DMS114 treated with DMSO at 0.1 percent for 48 hours (cell line): ENCODE data around the gene PLPP7.
A peak's percentile ranks its signal among the peaks of the same experiment; 100 is the strongest.
"Not testable (repeated sequence)": the region's sequence is repeated elsewhere in the genome, so short reads cannot be mapped to it uniquely, and the experiment has no call there.

Experiments
- DNase-seq: peaks from one replicate; lab custom pipeline; 2025; ENCODE audit not compliant: unreplicated experiment; lab: John Stamatoyannopoulos, UW

PLPP7 gene

DNA sequence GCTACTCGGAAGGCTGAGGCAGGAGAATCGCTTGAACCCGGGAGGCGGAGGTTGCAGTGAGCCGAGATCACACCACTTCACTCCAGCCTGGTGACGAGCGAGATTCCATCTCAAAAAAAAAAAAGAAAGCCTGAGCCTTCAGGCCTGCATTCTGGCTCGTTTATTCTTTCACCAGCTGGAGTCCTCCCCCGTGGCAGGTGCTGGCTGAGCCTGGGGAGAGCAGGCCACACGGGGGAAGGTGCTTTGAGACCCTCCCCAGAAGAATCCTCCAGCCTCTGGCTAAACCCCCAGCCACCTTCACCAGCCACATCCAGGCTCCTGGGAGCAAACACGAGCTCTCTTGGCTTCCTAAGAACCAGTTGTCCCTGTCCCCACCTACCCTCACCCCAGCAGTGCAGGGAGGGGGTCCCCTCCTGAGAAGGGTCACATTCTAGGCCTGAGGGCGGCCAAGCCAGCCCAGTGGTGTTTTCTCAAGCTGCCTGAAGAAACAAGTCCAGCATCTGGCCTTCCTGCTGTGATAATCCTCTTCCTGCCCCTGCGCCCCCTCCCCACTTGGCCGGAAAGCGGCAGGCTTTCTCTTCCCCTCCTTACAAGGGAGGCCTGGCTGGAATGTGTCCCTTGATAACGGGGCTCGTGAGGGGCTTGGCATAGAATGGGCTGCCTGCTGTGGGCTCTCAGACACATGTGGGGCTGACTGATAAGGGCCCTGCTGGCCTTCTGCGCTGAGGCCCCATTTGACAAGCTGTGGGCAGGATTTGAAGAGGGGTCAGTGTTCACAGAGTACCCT lies 41.5 kb downstream of the PLPP7 start:
- no peak for DNase-seq

DNA sequence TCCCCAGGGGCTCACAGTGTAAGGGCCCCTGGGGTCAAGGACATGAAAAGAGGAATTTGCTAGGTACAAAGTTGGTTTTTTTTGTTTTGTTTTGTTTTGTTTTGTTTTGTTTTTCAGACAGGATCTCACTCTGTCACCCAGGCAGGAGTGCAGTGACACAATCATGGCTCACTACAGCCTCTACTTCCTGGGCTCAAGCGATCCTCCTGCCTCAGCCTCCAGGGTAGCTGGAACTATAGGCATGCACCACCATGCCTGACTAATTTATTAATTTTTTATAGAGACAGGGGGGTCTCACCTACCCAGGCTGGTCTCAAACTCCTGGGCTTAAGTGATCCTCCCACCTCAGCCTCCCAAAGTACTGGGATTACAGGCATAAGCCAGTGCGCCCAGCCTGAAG lies 42.5 kb downstream of the PLPP7 start:
- not testable (repeated sequence) for DNase-seq

DNA sequence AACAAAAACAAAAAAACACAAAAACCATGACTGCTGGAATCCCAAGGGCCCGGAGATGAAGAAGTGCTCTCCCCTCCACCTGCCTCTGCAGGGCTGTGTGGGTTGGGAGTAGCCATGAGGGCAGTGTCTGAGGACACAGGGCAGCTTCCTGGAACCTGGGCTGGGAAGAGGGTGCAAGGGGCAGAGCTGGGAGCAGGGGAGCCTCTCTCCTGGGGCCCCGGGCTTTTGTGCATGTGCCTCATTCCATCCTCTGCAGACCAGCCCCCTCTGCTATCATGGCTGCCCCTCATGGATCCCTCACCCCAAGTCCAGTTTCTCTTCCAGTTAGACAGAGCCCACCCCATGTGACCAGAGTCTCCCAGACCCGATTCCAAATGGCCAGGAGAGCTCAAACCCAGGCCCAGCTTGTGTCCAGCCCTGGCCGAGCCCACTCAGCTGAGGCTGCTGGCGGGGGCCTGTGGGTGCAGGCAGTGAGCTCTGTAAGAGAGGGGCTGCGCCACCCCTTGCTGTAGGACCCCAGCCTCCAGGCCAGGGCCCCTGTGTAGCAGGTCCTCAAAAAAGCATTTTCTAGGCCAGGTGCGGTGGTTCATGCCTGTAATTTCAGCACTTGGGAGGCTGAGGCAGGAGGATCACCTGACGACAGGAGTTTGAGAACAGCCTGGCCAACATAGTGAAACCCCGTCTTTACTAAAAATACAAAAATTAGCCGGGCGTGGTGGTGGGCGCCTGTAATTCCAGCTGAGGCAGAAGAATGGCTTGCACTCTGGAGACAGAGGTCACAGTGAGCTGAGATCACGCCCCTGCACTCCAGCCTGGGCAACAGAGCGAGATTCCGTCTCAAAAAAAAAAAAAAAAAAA lies 44.5 kb downstream of the PLPP7 start:
- DNase-seq, result no peak

DNA sequence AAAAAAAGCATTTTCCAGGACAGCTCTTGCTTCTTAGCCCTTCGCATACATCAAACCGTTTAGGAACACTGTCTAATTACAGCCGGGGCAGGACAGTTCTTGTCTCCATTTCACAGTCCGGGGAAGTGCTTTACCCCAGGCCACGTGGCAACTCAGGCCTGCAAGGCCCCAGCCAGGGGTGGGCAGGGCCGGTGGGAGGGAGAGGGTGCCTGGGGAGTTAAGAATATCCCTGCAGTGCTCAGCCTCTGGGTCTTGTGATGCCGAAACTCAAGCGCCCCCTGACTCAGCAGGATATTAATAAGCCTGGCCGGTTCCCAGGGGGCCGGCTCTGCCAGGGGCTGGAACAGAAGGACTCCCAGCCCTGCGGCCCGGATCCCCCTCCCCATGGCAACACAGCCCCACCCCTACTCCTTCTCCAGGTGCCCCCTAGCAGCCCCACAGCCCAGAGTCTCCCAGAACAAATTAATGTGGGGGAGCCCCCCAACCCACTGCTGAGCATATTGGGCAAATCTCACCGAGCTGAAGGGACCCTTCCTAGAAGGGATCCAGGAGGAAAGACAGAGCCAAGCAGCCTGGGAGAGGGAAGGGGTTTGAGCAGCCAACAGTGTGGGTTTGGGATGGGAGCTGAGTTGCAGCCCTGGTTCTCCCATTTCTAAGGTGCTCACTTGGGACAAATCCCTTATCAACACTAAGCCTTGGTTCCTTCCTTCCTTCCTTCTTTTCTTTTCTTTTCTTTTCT lies 45.3 kb downstream of the PLPP7 start:
- no peak for DNase-seq

DNA sequence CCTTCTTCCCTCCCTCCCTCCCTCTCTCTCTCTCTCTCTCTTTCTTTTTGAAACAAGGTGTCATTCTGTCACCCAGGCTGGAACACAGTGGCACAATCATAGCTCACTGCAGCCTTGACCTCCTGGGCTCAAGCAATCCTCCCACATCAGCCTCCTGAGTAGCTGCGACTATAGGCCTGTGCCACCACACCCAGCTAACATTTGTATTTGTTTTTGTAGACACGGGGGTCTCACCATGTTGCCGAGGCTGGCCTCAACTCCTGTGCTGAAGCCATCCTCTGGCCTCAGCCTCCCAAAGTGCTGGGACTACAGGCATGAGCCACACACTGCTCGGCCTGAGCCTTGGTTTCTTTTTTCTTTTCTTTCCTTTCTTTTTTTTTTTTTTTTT lies 45.8 kb downstream of the PLPP7 start:
- DNase-seq, result no peak

DNA sequence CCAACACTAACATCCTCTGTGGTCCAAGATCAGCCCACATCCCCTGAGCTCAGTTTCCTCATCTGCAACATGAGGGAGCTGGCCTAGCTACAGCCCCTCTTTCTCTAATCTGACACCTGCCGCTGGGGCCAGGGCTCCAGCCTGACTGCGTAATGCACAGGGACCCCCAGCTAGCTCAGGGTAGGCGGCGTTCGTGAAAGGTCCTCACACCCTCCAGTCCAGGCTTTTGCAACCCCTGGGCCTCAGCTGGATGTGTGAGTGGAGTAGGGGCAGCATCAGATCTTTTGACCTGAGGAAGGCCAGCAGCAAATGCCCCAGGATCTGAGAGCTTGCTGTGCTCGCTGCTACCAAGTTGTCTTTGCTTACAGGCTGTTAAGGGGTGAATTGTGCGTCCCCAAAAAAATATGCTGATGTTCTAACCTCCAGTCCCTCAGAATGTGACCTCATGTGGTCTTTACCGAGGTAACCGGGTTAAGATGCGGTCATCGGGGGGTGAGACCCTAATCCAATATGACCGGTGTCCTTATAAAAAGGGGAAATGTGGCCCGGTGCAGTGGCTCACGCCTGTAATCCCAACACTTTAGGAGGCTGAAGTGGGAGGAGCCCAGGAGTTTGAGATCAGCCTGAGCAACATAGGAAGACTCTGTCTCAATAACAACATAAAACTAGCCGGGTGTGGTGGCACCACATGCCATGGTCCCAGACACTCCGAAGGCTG lies 47.8 kb downstream of the PLPP7 start:
- DNase-seq, result no peak

DNA sequence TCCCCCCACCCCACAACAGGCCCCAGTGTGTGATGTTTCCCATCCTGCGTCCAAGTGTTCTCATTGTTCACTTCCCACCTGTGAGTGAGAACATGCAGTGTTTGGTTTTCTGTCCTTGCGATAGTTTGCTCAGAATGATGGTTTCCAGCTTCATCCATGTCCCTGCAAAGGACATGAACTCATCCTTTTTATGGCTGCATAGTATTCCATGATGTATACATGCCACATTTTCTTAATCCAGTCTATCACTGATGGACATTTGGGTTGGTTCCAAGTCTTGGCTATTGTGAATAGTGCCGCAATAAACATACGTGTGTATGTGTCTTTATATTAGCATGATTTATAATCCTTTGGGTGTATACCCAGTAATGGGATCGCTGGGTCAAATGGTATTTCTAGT lies 49.7 kb downstream of the PLPP7 start:
- not testable (repeated sequence) for DNase-seq

DNA sequence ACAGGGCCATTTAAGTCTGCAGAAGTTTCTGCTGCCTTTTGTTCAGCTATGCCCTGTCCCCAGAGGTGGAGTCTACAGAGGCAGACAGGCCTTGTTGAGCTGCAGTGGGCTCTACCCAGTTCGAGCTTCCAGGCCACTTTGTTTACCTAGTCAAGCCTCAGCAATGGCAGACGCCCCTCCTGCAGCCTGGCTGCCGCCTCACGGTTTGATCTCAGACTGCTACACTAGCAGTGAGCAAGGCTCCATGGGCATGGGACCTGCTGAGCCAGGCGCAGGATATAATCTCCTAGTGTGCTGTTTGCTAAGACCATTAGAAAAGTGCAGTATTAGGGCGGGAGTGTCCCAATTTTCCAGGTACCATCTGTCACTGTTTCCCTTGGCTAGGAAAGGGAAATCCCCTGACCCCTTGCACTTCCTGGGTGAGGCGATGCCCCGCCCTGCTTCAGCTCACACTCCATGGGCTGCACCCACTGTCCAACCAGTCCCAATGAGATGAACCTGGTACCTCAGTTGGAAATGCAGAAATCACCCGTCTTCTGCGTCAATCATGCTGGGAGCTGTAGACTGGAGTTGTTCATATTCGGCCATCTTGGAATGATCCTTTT lies 55.5 kb downstream of the PLPP7 start:
- not testable (repeated sequence) for DNase-seq

DNA sequence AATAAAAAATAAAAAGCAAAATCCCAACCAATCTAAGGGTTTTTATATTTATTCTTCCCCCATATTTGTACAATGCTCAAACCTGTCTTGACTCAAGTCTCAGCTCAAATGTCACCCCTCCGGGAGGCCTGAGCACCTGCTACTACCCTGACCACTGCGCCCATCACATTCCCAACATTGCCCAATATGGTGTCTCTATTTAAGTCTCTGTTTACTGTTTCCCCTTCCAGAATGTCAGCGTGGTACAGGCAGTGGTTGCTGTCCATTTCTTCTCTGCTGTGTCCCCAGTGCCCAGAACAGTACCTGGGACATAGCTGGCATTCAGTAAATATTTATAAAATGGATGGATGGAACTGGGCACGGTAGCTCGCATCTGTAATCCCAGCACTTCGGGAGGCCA lies 57.0 kb downstream of the PLPP7 start:
- DNase-seq, result no peak

DNA sequence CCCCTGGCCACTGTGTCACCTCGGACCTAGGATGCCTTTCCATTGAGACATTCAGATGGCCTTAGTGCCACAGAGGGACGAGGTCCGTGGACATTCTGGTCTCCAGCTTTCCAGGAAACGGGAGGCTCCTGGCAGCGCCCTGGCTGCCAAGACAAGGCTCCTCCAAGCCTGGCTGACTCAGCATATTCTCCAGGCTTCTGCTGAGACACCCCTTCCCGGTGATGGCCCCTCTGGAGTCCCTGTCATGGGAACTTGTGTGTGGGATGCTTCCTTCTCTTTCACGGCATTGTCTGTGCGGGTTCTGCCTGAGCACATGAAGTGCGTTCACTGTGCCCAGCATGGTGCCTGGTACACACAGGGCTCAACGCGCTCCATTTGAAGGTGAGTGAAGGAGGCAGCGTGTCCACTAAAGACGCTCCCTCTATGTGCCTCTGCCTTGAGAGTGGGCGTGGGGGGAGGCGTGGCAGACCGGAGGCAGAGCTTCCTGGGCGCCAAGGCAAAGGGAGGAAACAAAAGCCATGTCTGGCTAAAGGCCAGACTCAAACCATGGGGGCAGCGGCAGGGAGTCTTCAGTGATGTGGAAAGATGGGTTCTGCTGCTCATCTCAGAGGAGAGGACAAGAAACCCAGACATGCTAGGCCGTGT lies 58.0 kb downstream of the PLPP7 start:
- DNase-seq, result no peak

DNA sequence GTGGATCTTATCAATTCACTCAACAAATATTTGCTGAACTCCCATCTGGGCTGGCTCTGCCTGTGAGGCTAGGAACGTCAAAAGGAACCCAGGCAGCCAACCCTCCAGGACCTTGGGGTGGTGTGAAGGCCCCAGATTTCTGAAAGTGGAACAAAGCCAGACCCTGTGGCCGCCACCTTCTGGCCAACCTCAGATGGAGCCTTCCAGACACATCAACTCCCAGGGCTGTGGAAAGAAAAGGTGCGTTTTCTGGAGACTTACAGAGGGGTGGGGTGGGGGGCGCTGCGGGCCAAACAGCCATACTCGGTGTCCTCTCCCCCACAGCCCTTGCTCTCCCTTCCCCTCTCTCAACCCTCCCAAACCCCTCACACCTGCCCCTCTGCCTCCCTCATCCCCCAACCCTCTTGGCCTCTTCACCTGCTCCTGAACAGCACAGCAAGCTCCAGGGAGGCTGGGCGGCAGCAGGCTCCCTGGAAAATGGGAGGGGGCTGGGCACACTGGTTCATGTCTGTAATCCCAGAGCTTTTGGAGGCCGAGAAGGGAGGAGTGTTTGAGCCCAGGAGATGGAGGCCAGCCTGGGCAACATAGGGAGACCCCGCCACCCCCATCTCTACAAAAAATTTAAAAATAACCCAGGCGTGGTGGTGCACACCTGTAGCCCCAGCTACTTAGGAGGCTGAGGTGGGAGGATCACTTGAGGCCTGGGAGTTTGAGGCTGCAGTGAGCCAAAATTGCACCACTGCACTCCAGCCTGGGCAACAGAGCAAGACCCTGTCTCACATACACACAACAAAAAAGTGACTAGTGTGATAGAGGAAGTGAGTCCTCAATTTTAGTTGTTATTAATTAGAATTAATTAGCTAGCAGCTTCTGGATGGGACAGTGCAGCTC lies 59.4 kb downstream of the PLPP7 start:
- DNase-seq, result no peak

DNA sequence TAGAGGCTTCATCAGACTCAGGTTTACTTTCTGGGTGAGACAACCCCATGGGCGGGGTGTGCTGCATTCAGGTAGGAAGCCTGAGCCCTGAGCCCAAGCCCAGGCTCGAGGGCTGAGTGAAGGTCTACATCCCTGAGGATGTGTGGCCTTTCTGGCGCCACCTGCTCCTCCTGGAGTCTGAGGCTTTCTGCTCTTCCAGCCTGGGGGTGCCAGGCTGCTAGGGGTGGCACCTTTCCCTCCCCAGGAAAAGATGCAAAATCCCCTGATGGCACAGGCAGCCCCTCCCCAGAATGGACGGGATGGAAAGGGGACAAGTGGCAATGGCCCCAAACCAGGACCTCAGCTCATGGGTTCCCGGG lies 60.0 kb downstream of the PLPP7 start:
- DNase-seq, result no peak

DNA sequence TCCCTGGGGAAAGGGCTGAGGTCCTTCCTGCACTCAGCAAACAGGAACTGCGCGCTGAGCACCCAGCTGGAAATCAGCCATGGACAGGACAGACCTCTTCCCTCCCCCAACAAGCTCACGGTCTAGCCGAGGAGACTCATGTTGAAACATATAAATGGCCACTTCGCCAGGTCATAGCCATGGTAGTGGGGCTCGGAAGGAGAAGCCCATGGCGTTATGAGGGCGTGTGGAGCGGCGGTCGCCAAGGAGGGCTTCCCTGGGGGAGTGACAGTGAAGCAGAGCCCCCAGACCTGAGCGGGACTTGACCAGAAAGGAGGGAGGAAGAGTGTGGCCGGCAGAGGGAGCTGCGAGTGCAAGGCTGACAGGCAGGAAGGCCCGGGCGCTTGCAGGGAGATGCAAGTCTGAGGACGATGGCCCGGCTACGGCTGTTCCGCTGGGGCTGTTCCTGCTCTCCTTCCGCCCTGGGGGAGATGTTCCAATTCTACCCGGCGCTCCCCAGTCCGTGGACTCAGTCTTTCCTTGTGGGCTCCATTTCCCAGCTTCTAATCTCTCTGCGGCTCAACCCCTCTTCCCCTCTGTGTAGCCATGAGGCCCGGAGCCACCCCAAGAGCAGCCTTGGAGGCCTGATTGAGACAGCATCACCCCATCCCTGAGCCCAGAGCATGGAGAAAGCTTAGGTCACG lies 60.5 kb downstream of the PLPP7 start:
- DNase-seq, result peak; percentile 82

DNA sequence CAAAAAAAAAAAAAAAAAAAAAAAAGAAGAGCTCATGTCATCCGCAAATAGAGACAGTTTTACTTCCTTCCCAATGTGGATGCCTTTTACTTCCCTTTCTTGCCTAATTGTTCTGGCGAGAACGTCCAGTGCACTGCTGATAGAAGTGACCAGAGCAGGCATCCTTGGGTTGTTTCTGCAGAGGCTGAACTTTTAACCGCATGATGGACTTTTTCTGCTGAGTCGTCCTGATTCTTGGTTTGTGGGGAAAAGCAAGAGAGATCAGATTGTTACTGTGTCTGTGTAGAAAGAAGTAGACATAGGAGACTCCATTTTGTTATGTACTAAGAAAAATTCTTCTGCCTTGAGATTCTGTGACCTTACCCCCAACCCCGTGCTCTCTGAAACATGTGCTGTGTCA lies 67.0 kb downstream of the PLPP7 start:
- not testable (repeated sequence) for DNase-seq

DNA sequence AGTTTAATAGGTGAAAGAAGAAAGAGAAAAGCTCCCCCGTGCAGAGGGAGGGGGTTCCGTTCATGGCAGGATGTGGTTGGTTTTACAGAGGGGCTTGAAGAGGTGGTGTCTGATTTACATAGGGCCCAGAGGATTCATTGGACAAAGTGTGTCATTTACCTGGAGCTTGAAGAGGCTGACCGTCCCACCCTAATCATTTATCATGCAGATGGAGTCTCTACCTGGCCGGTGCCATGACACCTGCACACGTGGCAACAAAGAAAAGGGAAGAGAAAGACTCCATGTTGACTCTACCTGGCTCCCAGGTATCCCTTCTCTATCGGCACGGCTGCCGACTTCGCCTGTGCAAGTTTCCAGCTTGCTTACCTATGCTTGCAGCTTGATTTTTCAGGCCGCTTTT lies 69.0 kb downstream of the PLPP7 start:
- DNase-seq, result no peak
